ENCODE measurements around the gene CYBA. TPM values are rescaled to one million over a fixed set of nuclear protein-coding genes. Genes with fewer than 3 reads are reported as not detected.

CYBA gene
- total and polyA plus RNA-seq, 9 of the 15 experiments (the other 6 are each of a cell fraction or from before 2014, with no cell fraction given): 0.34 to 683 (median 93.0) TPM

DNA sequence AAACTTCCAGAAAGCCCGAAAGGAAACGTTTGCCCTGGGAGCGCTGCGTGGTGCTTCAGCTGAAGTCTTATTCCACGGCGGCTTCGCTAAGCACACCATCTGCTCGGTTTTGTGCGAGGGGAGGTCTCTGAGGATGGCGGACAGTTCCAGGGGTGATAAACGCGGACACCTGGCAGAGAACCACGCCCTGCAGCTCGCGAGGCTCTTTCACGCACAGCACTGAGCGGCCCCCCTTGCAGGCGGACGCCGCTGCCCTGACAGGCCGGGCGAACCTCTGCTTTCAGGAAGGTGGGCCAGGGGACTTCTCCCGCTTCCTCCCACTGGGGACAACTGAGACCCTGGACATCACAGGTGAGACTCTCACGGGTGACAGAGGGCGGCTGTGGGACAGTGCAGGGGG is 8.3 kb upstream of the CYBA start (continued):
- no peak for TF ChIP-seq NRF1 (conservative IDR thresholded peaks at IDR 0.05 in 1 of 2, IDR thresholded peaks at IDR 0.05 in 1 of 2)

DNA sequence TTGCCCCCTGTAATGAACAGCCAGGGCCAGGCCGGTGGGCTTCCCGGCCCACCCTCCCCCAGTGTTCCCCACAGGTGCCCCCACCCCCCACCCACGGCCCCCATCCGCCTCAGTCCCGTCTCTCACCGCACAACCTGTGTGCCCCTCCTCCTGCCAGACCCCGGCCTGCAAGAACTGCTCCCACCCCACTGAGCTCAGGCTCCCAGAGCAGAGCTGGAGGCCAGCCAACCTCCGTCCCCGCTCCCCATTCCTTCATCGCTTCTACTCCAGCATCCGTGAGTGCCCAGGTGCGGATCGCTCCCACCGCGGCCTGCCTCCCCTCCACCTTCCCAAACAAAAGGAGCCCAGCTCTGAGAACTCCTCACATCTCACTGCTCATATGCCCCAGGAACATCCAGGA is 7.9 kb upstream of the CYBA start:
- POLR2A ChIA-PET: no interaction called here
- 96% methylated on average over 15 of the region's 15 CpGs for WGBS (ENCODE audit: insufficient coverage, low coverage, missing lambda C conversion rate)
- no peak for FAIRE-seq
- peak; percentile 2; the same call in 1 of the 2 replicates for TF ChIP-seq POLR2G (IDR thresholded peaks at IDR 0.05; ENCODE audit: low read depth, low read length)
- TF ChIP-seq CTCFL (IDR thresholded peaks at IDR 0.05; ENCODE audit: borderline replicate concordance, insufficient read depth, low read depth, low read length, poor library complexity, severe bottlenecking): no peak
- TF ChIP-seq PREB (CRISPR knock-in tag; IDR thresholded peaks at IDR 0.05): no peak
- no peak for TF ChIP-seq NFATC3 (IDR thresholded peaks at IDR 0.05)
- no peak for TF ChIP-seq CBFA2T3 (IDR thresholded peaks at IDR 0.05)
- no peak for TF ChIP-seq ETV5 (CRISPR knock-in tag; IDR thresholded peaks at IDR 0.05; ENCODE audit: low read depth)
- TF ChIP-seq NONO (IDR thresholded peaks at IDR 0.05; ENCODE audit: low read depth in 2 of 2, low read length in 1 of 2): no peak
- TF ChIP-seq, protein P1, sequence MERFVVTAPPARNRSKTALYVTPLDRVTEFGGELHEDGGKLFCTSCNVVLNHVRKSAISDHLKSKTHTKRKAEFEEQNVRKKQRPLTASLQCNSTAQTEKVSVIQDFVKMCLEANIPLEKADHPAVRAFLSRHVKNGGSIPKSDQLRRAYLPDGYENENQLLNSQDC (CRISPR knock-in tag; IDR thresholded peaks at IDR 0.05): no peak
- no peak for TF ChIP-seq RBBP5 (IDR thresholded peaks at IDR 0.05; ENCODE audit: borderline replicate concordance, insufficient read depth, low read length, poor library complexity, severe bottlenecking)
- TF ChIP-seq, protein P2, sequence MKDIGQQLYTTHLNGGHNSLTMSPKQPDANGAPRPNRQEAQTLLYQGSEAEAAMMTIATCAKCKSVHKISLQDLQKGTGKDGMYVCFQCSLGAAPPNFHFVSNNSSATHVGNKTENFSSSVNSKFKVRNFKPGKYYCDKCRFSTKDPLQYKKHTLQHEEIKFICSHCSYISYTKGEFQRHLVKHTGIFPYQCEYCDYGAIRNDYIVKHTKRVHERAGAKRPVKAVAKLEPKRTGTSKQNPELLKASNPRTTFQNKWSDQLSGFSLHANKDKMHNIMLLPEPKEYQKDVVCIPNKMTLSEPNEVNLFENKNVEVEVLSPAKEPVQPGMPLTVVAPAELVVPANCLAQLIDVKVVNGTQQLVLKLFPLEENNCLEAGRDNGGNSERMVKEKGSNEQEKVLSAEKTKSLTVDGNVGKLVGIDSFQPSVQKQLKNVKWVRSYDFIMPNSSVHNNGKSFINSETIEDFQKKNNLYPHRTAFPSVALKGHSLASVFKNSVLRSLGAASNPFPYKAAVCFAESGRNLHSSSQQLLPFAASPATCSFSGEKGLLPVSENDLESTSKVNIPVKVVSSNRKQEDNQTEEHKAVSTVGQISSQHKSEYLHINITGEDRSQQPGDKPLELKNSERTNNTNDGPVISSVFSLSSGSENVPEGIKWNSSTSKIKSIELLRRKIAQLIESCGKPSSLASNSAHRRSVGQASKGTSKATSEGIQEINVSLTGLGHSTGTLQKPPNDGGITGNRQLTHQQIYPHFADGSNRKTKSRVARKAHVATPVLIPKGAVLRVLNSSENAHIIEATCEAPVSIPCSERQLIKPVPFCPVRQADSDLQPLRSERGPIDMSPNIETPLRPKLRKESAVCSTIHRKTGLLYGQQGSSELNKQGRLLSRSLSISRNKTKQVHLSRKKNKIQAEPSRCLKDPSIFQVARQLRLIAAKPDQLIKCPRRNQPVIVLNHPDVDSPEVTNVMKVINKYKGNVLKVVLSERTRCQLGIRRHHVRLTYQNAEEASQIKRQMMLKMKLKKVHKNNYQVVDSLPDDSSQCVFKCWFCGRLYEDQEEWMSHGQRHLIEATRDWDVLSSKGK (CRISPR knock-in tag; IDR thresholded peaks at IDR 0.05): no peak
- TF ChIP-seq CTBP1 (IDR thresholded peaks at IDR 0.05; ENCODE audit: borderline replicate concordance): no peak
- TF ChIP-seq CBX1 (IDR thresholded peaks at IDR 0.05; ENCODE audit: low read depth): no peak

More for the DNA sequence above, 7.9 kb upstream of the CYBA start:
- no peak overlapping the region for H3K4me3 ChIP-seq
- peaks cover 12 to 89% of the 10 kb centered on the region in 2 experiments for H3K4me1 ChIP-seq (replicated peaks in 1 of 2; ENCODE audit: control insufficient read depth in 2 of 2, insufficient read depth in 2 of 2, low read length in 2 of 2)
- no peaks in the 10 kb centered on the region for H3K9me1 ChIP-seq (ENCODE audit: control insufficient read depth, insufficient read depth, low read length)
- no TSS peak for BruUV-seq (replicated peaks)
- no peaks in the 10 kb centered on the region for H3K27me3 ChIP-seq (ENCODE audit: control insufficient read depth in 2 of 2, insufficient read depth in 2 of 2, low read length in 2 of 2)
- in situ Hi-C loops (cut with MboI) (no loop called here), intact Hi-C loops (cut with micrococcal nuclease) (no loop called here)
- CTCF ChIA-PET (ENCODE audit: low intra/inter-chr PET ratio): no interaction called here
- peaks cover 10% of the 10 kb centered on the region; the same call in 1 of the 2 replicates for H4K20me1 ChIP-seq (replicated peaks; ENCODE audit: control insufficient read depth, insufficient read depth, low read length)
- H2AFZ ChIP-seq (ENCODE audit: low read depth, low read length): no peak overlapping the region
- H3K79me2 ChIP-seq (ENCODE audit: control insufficient read depth, insufficient read depth, low read length): peaks cover 63% of the 10 kb centered on the region
- H3K9ac ChIP-seq (ENCODE audit: insufficient read depth in 1 of 2, low read depth in 2 of 2, low read length in 2 of 2): peak overlapping the region in 1 of 2 experiments; percentile 79; a peak in 2 of 4 replicates
- peaks cover 66% of the 10 kb centered on the region; the same call in 2 of the 3 replicates for H3K36me3 ChIP-seq (ENCODE audit: control insufficient read depth, insufficient read depth, low read length)
- no peaks in the 10 kb centered on the region for H3K9me3 ChIP-seq (replicated peaks; ENCODE audit: control insufficient read depth, insufficient read depth, low read depth, low read length)
- no peak for ATAC-seq
- DNase-seq (ENCODE audit: extremely low read depth in 1 of 4, low spot score in 3 of 4): no peak
- H3K4me2 ChIP-seq (ENCODE audit: insufficient read depth, low read length): no peak overlapping the region
- no peak overlapping the region for H3K27ac ChIP-seq (ENCODE audit: extremely low read depth, low read depth, low read length)
